Cardiac muscle cell (in vitro differentiated cells and primary cell): Measurements from ENCODE around the gene GPNMB. TPM values are rescaled to one million over a fixed set of nuclear protein-coding genes. Genes with fewer than 3 reads are reported as not detected.

ENCODE experiments used
- DNase-seq, 2 donors: peaks; one replicate each; pipeline versions ENCODE4 v3.0.0 to v3.0.0-alpha.2; 2010 to 2017; ENCODE audit warnings: low read depth in 1 of 2, low spot score in 1 of 2
- H3K27ac ChIP-seq: fragments of 200-600 bp; sonication (generic); 2 replicates; pipeline ENCODE4 v1.5.1; 2016
- H3K27me3 ChIP-seq: fragments of 200-600 bp; sonication (generic); 2 replicates; pipeline ENCODE4 v1.6.0; 2016; ENCODE audit warnings: control low read depth
- H3K36me3 ChIP-seq: fragments of 200-600 bp; sonication (generic); 2 replicates; pipeline ENCODE4 v1.5.1; 2016; ENCODE audit warnings: control low read depth
- H3K4me1 ChIP-seq: fragments of 200-600 bp; sonication (generic); 2 replicates; pipeline ENCODE4 v1.8.1; 2017; ENCODE audit warnings: low read depth, mild to moderate bottlenecking, mixed run types
- H3K4me3 ChIP-seq: fragments of 200-600 bp; sonication (generic); 2 replicates; pipeline ENCODE4 v1.5.1; 2016; ENCODE audit warnings: mild to moderate bottlenecking
- H3K9me3 ChIP-seq: fragments of 200-600 bp; sonication (generic); 2 replicates; pipeline ENCODE4 v1.5.1; 2017; ENCODE audit warnings: low read depth, mild to moderate bottlenecking, control low read depth
- polyA plus RNA-seq: library from polyadenylated mRNA; unstranded; fragments of >200 nt; fragmentation: Nextera tagmentation; extraction: Ambion mirVana; gene quantifications from 2 replicates; pipeline ENCODE4 v1.2.1, GENCODE V29; 2016
- total RNA-seq: library from RNA; depleted of rRNA; stranded (reverse); fragments of >200 nt; gene quantifications from 2 replicates; pipeline ENCODE4 v1.2.3, GENCODE V29; 2016
- TF ChIP-seq, protein P1 (sequence below): IDR thresholded peaks from 2 replicates; pipeline ENCODE4 v1.5.1; 2012; ENCODE audit warnings: low read depth, mild to moderate bottlenecking, low read length

GPNMB gene
- total and polyA plus RNA-seq, 2 experiments from 2014 or later, result 0.39 to 1.6 TPM

- Histone ChIP-seq H3K36me3 (no peaks in the 10 kb centered on the region), H3K9me3 (no peaks in the 10 kb centered on the region), H3K4me3 (no peak overlapping the region), H3K27me3 (no peaks in the 10 kb centered on the region), H3K27ac (no peak overlapping the region), H3K4me1 (no peaks in the 10 kb centered on the region)
- DNase-seq, result no peak
- TF ChIP-seq, protein P1, sequence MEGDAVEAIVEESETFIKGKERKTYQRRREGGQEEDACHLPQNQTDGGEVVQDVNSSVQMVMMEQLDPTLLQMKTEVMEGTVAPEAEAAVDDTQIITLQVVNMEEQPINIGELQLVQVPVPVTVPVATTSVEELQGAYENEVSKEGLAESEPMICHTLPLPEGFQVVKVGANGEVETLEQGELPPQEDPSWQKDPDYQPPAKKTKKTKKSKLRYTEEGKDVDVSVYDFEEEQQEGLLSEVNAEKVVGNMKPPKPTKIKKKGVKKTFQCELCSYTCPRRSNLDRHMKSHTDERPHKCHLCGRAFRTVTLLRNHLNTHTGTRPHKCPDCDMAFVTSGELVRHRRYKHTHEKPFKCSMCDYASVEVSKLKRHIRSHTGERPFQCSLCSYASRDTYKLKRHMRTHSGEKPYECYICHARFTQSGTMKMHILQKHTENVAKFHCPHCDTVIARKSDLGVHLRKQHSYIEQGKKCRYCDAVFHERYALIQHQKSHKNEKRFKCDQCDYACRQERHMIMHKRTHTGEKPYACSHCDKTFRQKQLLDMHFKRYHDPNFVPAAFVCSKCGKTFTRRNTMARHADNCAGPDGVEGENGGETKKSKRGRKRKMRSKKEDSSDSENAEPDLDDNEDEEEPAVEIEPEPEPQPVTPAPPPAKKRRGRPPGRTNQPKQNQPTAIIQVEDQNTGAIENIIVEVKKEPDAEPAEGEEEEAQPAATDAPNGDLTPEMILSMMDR, result no peak
Measured at GRCh38 chr7:23212841-23213240, 33.7 kb upstream of the GPNMB start.

DNA sequence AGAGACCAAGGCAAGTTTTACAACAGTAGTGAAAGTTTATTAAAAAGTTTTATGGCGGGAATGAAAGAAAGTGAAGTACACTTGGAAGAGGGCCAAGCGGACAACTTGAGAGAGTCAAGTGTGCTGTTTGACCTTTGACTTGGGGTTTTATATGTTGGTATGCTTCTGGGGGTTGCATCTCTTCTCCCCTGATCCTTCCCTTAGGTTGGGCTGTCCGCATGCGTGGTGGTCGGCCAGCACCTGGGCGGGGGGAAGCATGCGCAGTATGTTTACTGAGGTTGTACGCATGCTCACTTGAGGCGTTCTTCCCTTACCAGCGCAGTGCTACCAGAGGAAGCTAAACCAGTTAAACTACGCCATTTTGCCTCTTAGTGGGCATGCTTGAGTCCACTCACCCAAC, 32.8 kb upstream of the GPNMB start:
- Histone ChIP-seq H3K4me3 (no peak overlapping the region), H3K36me3 (no peaks in the 10 kb centered on the region), H3K27ac (no peak overlapping the region), H3K9me3 (no peaks in the 10 kb centered on the region), H3K27me3 (no peaks in the 10 kb centered on the region), H3K4me1 (no peaks in the 10 kb centered on the region)
- TF ChIP-seq, protein P1, result no peak
- DNase-seq, result no peak

- Histone ChIP-seq H3K9me3 (no peaks in the 10 kb centered on the region), H3K36me3 (no peaks in the 10 kb centered on the region), H3K4me3 (no peak overlapping the region), H3K4me1 (no peaks in the 10 kb centered on the region), H3K27ac (no peak overlapping the region), H3K27me3 (no peaks in the 10 kb centered on the region)
- TF ChIP-seq, protein P1, result no peak
- no peak for DNase-seq
Measured at GRCh38 chr7:23214423-23214822, 32.2 kb upstream of the GPNMB start.

DNA sequence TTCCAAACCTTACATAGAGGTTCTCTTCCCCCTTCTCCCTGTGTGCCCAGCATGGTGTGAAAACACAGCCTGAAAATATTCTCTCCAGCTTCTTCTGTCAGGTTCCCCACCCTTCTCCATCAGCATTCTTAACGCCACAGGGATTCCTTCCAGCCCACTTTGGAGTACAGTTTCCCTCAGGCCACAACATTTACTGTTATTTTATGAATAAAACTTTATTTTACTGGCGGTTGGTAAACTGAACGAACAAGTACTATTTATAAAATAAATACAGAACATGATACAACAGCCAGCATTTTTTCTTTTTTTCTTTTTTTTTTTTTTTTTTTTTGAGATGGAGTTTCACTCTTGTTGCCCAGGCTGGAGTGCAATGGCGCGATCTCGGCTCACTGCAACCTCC, 31.6 kb upstream of the GPNMB start:
- H3K27ac ChIP-seq, result no peak overlapping the region
- no peak overlapping the region for H3K4me3 ChIP-seq
- H3K9me3 ChIP-seq, result no peaks in the 10 kb centered on the region
- no peak for DNase-seq
- H3K4me1 ChIP-seq, result no peaks in the 10 kb centered on the region
- no peaks in the 10 kb centered on the region for H3K27me3 ChIP-seq
- H3K36me3 ChIP-seq, result no peaks in the 10 kb centered on the region
- TF ChIP-seq, protein P1, result no peak

DNA sequence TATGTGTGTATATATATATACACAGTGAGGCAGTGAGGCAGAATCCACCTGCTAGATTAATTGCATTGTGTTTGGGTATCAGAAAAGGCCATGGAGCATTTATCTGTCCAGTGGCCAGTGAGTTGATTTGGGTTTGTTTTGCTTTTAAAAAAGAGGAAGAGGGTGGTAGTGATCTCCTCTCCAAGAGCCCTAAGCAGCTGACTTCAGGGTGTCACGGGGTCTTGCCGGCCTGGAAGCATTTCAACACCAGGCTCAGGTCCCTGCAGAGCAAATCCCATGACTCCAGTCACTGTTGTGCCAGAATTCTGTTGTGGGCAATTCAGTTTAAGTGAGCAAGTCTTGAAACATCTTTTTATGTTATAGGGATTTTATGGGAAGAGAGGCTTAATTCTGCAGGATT, 30.6 kb upstream of the GPNMB start:
- H3K27ac ChIP-seq, result no peak overlapping the region
- H3K4me3 ChIP-seq, result no peak overlapping the region
- H3K9me3 ChIP-seq, result no peaks in the 10 kb centered on the region
- H3K36me3 ChIP-seq, result no peaks in the 10 kb centered on the region
- H3K4me1 ChIP-seq, result no peaks in the 10 kb centered on the region
- TF ChIP-seq, protein P1, result no peak
- H3K27me3 ChIP-seq, result no peaks in the 10 kb centered on the region
- DNase-seq, result no peak

GRCh38 chr7:23218196-23218595, 28.4 kb upstream of the GPNMB start:
- TF ChIP-seq, protein P1, result no peak
- Histone ChIP-seq H3K27ac (no peak overlapping the region), H3K36me3 (no peaks in the 10 kb centered on the region), H3K4me1 (no peaks in the 10 kb centered on the region), H3K27me3 (no peaks in the 10 kb centered on the region), H3K4me3 (no peak overlapping the region), H3K9me3 (no peaks in the 10 kb centered on the region)
- no peak for DNase-seq
